Parathyroid adenoma (tissue), 2 donors: Measurements from ENCODE around the gene HJURP.

ENCODE experiments used
- H2AFZ ChIP-seq: fragments of 300-600 bp; sonication (generic); one replicate; pipeline ENCODE4 v1.7.0; 2017; ENCODE audit warnings: antibody characterized with exemption, mild to moderate bottlenecking
- H3K27ac ChIP-seq: fragments of 300-600 bp; sonication (generic); one replicate; pipeline ENCODE4 v1.7.0; 2017
- H3K27me3 ChIP-seq: fragments of 300-600 bp; sonication (generic); one replicate; pipeline ENCODE4 v1.7.0; 2017; ENCODE audit warnings: low read length; ENCODE audit not compliant: control insufficient read depth, insufficient read depth
- H3K36me3 ChIP-seq: fragments of 300-600 bp; sonication (generic); one replicate; pipeline ENCODE4 v1.7.0; 2017; ENCODE audit warnings: low read length; ENCODE audit not compliant: control insufficient read depth, insufficient read depth
- H3K4me1 ChIP-seq: fragments of 300-600 bp; sonication (generic); one replicate; pipeline ENCODE4 v1.7.0; 2017; ENCODE audit warnings: control low read depth
- H3K4me2 ChIP-seq: fragments of 300-600 bp; sonication (generic); one replicate; pipeline ENCODE4 v1.7.0; 2017; ENCODE audit warnings: low read length
- H3K4me3 ChIP-seq: fragments of 300-600 bp; sonication (generic); one replicate; pipeline ENCODE4 v1.7.0; 2017; ENCODE audit warnings: low read depth, low read length
- H3K79me2 ChIP-seq: fragments of 300-600 bp; sonication (generic); one replicate; pipeline ENCODE4 v1.7.0; 2017; ENCODE audit warnings: control low read depth
- H3K9ac ChIP-seq: fragments of 300-600 bp; sonication (generic); one replicate; pipeline ENCODE4 v1.7.0; 2017; ENCODE audit warnings: mild to moderate bottlenecking
- H3K9me3 ChIP-seq: fragments of 300-600 bp; sonication (generic); one replicate; pipeline ENCODE4 v1.7.0; 2017; ENCODE audit warnings: low read length; ENCODE audit not compliant: control insufficient read depth
- CTCF ChIP-seq: fragments of 300-600 bp; sonication (generic); IDR thresholded peaks from one replicate; pipeline ENCODE4 v1.7.0; 2017; ENCODE audit warnings: antibody characterized with exemption, mild to moderate bottlenecking
- donor health status: primary hyperparathyroidism.

The HJURP gene

GRCh38 chr2:233846387-233847247 is 7.7 kb downstream of the HJURP start:
- Histone ChIP-seq H3K27ac (no peak overlapping the region), H3K4me2 (no peak overlapping the region), H3K4me1 (no peaks in the 10 kb centered on the region), H3K27me3 (no peaks in the 10 kb centered on the region), H3K79me2 (no peaks in the 10 kb centered on the region), H3K9ac (no peak overlapping the region), H2AFZ (no peak overlapping the region), H3K36me3 (no peaks in the 10 kb centered on the region), H3K4me3 (no peak overlapping the region), H3K9me3 (no peaks in the 10 kb centered on the region)
- no peak for TF ChIP-seq CTCF

GRCh38 chr2:233845301-233846060 is 8.9 kb downstream of the HJURP start:
- no peak overlapping the region for H3K9ac ChIP-seq
- H3K4me2 ChIP-seq = no peak overlapping the region
- no peak overlapping the region for H3K4me3 ChIP-seq
- H3K79me2 ChIP-seq = no peaks in the 10 kb centered on the region
- TF ChIP-seq CTCF = no peak
- no peaks in the 10 kb centered on the region for H3K4me1 ChIP-seq
- H2AFZ ChIP-seq = no peak overlapping the region
- H3K36me3 ChIP-seq = no peaks in the 10 kb centered on the region
- no peaks in the 10 kb centered on the region for H3K9me3 ChIP-seq
- no peaks in the 10 kb centered on the region for H3K27me3 ChIP-seq
- no peak overlapping the region for H3K27ac ChIP-seq

GRCh38 chr2:233844836-233845235 is 9.5 kb downstream of the HJURP start:
- H3K9me3 ChIP-seq = no peaks in the 10 kb centered on the region

GRCh38 chr2:233844064-233844807 is 10.1 kb downstream of the HJURP start:
- Histone ChIP-seq H3K4me3 (no peak overlapping the region), H3K36me3 (no peaks in the 10 kb centered on the region), H3K27ac (no peak overlapping the region), H3K79me2 (no peaks in the 10 kb centered on the region), H3K4me1 (no peaks in the 10 kb centered on the region), H3K9me3 (no peaks in the 10 kb centered on the region), H3K27me3 (no peaks in the 10 kb centered on the region), H3K4me2 (no peak overlapping the region), H3K9ac (no peak overlapping the region), H2AFZ (no peak overlapping the region)
- no peak for TF ChIP-seq CTCF

More at GRCh38 chr2:233844836-233845235, 9.5 kb downstream of the HJURP start:
- H3K4me2 ChIP-seq = no peak overlapping the region
- no peak for TF ChIP-seq CTCF
- no peaks in the 10 kb centered on the region for H3K36me3 ChIP-seq
- no peak overlapping the region for H3K27ac ChIP-seq
- no peak overlapping the region for H3K9ac ChIP-seq
- H3K79me2 ChIP-seq = no peaks in the 10 kb centered on the region
- H3K27me3 ChIP-seq = no peaks in the 10 kb centered on the region
- H3K4me1 ChIP-seq = no peaks in the 10 kb centered on the region
- H3K4me3 ChIP-seq = no peak overlapping the region
- H2AFZ ChIP-seq = no peak overlapping the region
